NCI-H2171 (cell line): ENCODE results near the gene COLEC12.
"Not testable (repeated sequence)": the region's sequence is repeated elsewhere in the genome, so short reads cannot be mapped to it uniquely, and the experiment has no call there.

Source experiments
- DNase-seq: peaks from one replicate; lab custom pipeline; 2025; lab: John Stamatoyannopoulos, UW

Gene COLEC12

DNA sequence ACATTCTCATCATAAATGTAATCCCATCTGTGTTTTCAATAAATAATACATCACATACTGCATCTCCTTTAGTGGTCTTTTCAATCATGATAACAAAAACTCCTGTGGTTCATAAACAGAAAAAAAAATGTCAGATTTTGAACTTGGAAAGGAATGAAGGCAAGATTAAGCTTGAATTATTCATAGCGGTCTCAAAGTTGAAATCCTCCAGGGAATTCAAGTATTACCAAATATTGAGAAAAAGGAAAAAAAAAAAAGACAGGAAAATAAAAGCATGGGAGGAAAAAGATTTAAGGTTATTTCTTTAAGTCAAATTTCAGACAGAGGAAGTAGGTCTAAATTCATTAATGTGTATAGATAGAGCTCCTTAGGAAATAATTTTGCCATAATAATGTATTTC is 92.1 kb downstream of the COLEC12 start:
- no peak for DNase-seq

- DNase-seq: no peak
Measured at GRCh38 chr18:407626-408224, 92.8 kb downstream of the COLEC12 start.

- no peak for DNase-seq
Measured at GRCh38 chr18:407191-407590, 93.3 kb downstream of the COLEC12 start.

GRCh38 chr18:406677-407076 is 93.8 kb downstream of the COLEC12 start:
- no peak for DNase-seq

DNA sequence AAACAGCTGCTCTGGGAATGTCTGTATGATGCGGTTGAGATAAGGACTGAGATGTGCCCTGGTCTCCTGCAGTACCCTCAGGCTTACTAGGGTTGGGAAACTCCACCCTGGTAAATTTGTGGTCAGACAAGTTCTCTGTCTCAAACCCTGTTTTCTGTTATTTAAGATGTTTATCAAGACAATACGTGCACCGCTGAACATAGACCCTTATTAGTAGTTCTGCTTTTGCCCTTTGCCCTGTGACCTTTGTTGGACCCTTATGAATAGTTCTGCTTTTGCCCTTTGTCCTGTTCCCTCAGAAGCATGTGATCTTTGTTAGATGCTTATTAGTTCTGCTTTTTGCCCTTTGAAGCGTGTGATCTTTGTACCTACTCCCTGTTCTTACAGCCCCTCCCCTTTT is 95.5 kb downstream of the COLEC12 start:
- DNase-seq: not testable (repeated sequence)

GRCh38 chr18:404061-404636 is 96.4 kb downstream of the COLEC12 start:
- DNase-seq: no peak

- DNase-seq: no peak
Measured at GRCh38 chr18:402129-402528, 98.4 kb downstream of the COLEC12 start.

DNA sequence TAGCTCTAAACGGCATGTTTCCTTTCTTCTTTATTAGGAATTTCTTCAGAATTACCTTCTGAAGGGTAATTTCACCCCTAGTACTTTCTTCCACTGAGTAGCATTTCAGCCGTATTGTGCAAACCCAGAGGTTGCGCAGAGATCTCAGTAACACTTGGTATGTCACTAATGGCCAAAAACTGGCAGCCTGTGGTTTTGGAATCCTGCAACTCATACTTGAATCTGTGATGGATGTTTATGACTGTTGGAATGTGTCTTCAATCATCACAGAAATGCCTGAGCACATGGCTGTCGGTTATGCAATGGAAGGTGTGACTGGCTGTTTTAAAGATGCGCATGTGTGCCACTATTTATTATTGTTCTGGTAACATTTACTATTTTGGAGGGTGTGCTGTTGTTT is 100.0 kb downstream of the COLEC12 start:
- no peak for DNase-seq

DNA sequence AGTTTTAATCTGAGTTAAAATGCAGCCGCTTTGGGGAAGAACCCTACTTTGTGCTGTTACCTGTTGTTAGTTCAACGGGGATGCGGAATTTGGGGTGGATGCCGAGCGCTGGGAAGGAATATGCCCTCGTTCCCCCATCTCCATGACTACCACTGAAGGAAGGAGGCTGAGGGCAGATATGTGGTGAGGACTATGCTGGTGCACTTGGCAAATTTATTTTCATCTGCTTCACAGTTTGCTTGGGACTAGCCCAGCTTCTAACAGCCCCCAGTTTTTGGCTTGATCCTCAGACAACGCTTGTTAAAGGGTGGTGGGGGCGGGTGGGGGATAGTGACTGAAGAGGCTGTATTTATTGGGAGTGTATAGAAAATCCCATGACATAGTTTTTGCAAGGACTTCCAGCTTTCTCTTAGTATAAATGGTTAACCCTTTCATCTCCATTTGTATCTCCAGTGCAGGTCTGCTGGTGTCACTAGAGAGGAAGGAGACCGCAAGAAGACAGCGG is 100.8 kb downstream of the COLEC12 start:
- DNase-seq: no peak

- peak; percentile 52 for DNase-seq
Measured at GRCh38 chr18:398935-399630, 101.4 kb downstream of the COLEC12 start.

GRCh38 chr18:396556-396955 is 103.9 kb downstream of the COLEC12 start:
- no peak for DNase-seq

- no peak for DNase-seq
Measured at GRCh38 chr18:396251-396555, 104.3 kb downstream of the COLEC12 start.

DNA sequence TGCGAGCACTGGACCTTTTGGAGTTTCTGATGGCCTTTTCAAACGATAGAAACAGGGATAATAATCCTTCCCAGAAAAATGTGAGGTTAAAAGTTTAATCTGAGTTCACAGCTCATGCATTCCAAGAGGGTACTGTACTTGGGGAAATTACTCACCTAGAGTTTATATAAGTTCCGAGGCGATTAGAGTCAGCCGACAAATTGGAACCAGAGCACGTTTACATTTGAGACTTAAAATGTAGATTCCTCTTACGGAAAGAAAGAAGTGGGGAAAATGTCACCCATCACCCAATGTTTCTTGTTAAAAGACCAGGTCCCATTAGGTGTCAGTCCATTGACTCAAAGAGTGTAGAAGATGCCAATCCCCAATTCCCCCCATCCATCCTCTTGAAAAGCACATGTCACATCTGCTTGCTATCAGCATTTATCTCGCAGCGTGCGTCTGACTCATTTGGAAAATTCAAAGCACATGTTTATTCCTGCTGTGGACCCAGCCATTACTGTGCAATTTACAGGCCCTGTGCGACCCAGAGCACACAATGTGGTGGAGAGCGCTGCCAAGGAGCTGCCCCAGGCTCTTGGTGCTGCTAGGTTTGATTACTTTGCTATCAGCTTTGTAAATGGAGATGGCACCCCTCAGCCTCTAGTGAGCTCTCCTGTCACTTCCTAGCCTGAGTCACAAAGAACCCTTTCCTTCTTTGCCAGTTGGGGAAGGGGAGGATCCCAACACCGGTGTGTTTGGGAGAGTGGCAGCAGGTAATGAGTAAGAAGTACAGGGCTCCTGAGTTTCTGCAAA is 104.8 kb downstream of the COLEC12 start:
- DNase-seq: no peak

- no peak for DNase-seq
Measured at GRCh38 chr18:394987-395362, 105.5 kb downstream of the COLEC12 start.

GRCh38 chr18:394262-394986 is 106.1 kb downstream of the COLEC12 start:
- DNase-seq: no peak

DNA sequence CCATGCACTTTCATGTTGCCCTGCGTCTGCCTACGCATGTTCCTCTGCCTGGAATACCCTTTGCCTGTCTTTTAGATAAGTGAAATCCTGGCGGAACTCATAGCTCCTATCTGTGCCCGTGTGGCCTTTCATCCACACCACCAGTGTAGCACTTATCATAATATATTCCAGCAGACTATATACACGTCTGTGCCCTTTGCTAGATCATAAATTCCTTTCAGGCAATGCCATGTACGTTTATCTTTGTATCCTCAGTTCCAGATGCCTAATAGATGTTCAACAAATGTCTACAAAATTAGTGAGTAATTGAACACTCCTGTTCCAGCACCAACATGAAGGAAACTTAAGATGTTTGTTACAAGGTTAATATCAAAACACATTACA is 106.9 kb downstream of the COLEC12 start:
- no peak for DNase-seq

GRCh38 chr18:392928-393573 is 107.5 kb downstream of the COLEC12 start:
- no peak for DNase-seq

- no peak for DNase-seq
Measured at GRCh38 chr18:390741-391478, 109.6 kb downstream of the COLEC12 start.

GRCh38 chr18:389658-390357 is 110.7 kb downstream of the COLEC12 start:
- DNase-seq: no peak

GRCh38 chr18:388200-388599 is 112.3 kb downstream of the COLEC12 start:
- DNase-seq: no peak
